Right renal pelvis (tissue), 4 donors: ENCODE data around the gene MIOX. TPM values are rescaled to one million over a fixed set of nuclear protein-coding genes. Genes with fewer than 3 reads are reported as not detected.
A peak's percentile ranks its signal among the peaks of the same experiment; 100 is the strongest.

Source experiments
- DNase-seq, 4 donors: peaks; one replicate each; pipeline ENCODE4 v3.0.0-alpha.2; 2013; ENCODE audit warnings: low read depth in 4 of 4, low spot score in 3 of 4, missing footprints in 1 of 4
- polyA plus RNA-seq, 4 donors: library from polyadenylated mRNA; unstranded; fragments of 120-200 nt; gene quantifications; one replicate each; pipeline ENCODE4 v1.2.1, GENCODE V29; 2013; ENCODE audit not compliant: insufficient read length in 4 of 4

MIOX gene
- polyA plus RNA-seq, 4 donors = 3.2 to 17.7 (median 12.1) TPM

GRCh38 chr22:50488006-50488677 lies 1.5 kb downstream of the MIOX start:
- no peak for DNase-seq

GRCh38 chr22:50488886-50489285 lies 2.2 kb downstream of the MIOX start:
- DNase-seq = no peak

GRCh38 chr22:50489363-50490243 lies 2.9 kb downstream of the MIOX start:
- no peak for DNase-seq

GRCh38 chr22:50490531-50491308 lies 4.1 kb downstream of the MIOX start:
- no peak for DNase-seq

- DNase-seq = no peak
These were observed 10.4 kb downstream of the MIOX start for GRCh38 chr22:50497093-50497492.

- peak in 2 of 4 donors; percentile 58 to 59 for DNase-seq
These were observed 11.7 kb downstream of the MIOX start for GRCh38 chr22:50498322-50498890.

GRCh38 chr22:50500452-50500851 lies 13.8 kb downstream of the MIOX start:
- DNase-seq = no peak

GRCh38 chr22:50502096-50502495 lies 15.4 kb downstream of the MIOX start:
- DNase-seq = no peak

- DNase-seq = no peak
These were observed 16.2 kb downstream of the MIOX start for GRCh38 chr22:50502628-50503474.

GRCh38 chr22:50503475-50504145 lies 17.0 kb downstream of the MIOX start:
- no peak for DNase-seq

GRCh38 chr22:50504369-50505211 lies 17.9 kb downstream of the MIOX start:
- DNase-seq = no peak

- no peak for DNase-seq
These were observed 18.7 kb downstream of the MIOX start for GRCh38 chr22:50505276-50505775.

- no peak for DNase-seq
These were observed 19.3 kb downstream of the MIOX start for GRCh38 chr22:50505776-50506610.

GRCh38 chr22:50506611-50507420 lies 20.2 kb downstream of the MIOX start:
- DNase-seq = no peak

- no peak for DNase-seq
These were observed 20.8 kb downstream of the MIOX start, which contains the start of gene LMF2 for GRCh38 chr22:50507421-50507990. TSS of gene LMF2 (minus strand) at chr22:50507702. CDS start at chr22:50507675, 27 bp downstream.
